Activated CD4-positive, alpha-beta T cell treated with anti-CD3 and anti-CD28 coated beads, Interleukin-2, amount 50 U/mL, for 24 hours (primary cell): Measurements from ENCODE around the gene SCD5.
"Not testable (repeated sequence)": the region's sequence is repeated elsewhere in the genome, so short reads cannot be mapped to it uniquely, and the experiment has no call there.

Experiments
- DNase-seq, 2 donors: peaks; one replicate each; pipeline ENCODE4 v3.0.0-alpha.2; 2020; ENCODE audit warnings: low read depth in 1 of 2, low spot score in 1 of 2

SCD5 gene

DNA sequence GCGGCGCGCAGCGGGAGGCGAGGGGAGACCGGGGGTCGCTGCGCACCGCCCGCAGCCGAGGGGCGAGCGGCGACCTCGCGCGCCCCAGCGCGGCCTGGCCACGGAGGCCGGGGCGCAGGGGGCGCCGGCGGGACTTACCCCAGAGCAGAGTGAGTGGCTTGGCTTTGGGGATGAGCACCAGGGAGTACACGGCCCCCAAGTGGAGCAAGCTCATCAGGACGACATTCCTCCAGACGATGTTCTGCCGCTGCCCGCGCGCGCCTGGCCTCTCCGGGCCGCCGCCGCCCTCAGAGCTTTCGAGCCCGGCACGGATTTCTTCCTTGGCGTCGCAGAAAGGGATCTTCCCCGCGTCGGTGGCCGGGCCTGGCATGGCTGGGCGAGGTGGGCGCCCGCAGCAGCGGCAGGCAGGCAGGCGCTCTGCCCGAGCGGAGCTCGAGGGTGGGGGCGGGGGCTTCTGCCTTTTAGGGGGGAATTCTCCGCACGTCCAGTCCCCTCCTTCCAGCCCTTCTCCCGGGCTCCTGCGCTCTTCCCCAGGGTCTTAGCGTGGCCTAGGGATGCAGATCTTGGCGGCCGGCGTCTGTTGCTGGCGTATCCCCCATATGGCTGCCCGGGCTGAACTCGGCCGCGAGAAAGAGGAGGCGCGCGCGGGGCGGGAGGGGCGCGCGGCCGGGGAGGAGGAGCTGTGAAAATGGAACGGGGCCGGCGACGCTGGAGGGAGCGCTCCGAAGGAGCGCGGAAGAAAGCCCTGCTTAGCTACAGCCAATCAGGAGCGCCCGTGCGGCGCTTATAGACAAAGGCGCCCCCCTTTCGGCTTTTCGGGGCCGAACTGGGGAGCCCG is at the start of gene SCD5:
Gene SCD5, minus strand, starts transcription at position 629 of the 838 bp plus-strand sequence. Its CDS starts 259 bp downstream, at position 370.
- DNase-seq: peak in 1 of 2 donors; percentile 29

DNA sequence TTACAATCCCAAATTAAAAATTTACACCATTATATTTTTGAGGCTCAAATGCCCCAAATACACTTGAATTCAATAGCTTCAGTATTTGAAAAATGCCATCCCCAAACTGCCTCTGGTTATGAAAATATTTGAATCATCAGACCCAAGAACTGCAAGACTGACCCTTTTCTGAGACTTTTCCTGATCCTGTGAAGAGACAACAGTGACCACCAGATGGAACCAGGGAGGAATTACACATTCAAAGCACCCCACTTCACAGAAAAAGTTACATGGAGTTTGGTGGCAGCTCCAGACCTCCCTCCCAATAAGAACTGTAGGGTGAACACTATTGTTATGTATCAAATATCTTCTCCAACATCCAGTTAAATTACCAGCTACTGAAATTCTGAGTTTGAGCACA is 44.0 kb upstream of the SCD5 start:
- no peak for DNase-seq

DNA sequence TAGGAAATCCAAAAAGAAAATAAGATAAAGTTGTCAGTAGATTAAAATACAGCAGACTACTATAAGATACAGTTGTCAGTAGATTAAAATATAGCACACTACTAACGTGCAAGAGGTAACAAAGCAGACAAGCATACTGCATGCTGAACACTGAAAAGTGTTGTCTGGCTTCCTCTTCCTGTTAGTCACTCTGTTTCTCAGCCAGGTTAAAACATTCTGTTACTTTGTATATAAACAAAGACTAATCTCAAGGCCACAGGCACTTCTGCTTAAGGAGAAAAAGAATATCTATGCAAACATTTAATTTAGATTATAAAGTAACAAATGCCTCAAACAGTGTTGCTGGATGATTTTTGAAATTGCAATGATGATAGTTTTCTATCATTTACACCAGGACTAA is 41.0 kb upstream of the SCD5 start:
- no peak for DNase-seq

DNA sequence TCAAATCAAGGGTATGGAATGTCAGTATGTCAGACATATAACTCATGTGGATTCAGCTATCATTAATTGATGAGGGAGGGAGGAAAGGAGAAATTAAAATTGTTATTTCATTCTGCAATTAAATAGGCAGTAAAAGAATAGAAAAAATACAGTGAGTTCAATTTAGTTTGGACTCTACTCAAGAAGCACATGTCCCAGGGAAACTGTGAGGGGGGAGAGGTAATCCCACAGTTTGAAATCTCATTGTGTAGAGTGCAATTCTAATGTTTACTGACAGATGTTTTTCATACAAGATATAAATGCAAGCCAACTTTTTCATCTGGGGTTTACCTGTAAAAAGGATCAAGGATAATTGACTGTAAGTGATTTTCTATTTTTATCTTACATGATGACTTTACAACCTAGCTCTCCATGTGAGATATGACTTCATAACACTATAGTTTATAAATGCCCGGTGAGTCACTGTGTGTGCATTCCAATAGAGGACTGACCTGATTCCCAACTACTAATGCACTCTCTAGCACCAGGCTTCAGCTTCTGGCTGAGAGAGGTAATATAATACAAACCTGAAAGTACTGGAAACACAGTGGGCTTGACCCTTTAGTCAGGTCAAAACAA is 35.2 kb upstream of the SCD5 start:
- no peak for DNase-seq

DNA sequence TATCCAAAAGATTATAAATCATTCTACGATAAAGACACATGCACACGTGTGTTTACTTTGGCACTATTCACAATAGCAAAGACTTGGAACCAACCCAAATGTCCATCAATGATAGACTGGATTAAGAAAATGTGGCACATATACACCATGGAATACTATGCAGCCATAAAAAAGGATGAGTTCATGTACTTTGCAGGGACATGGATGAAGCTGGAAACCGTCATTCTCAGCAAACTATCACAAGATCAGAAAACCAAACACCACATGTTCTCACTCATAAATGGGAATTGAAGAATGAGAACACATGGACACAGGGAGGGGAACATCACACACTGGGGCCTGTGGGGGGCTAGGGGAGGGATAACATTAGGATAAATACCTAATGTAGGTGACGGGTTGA is 34.5 kb upstream of the SCD5 start:
- not testable (repeated sequence) for DNase-seq

DNA sequence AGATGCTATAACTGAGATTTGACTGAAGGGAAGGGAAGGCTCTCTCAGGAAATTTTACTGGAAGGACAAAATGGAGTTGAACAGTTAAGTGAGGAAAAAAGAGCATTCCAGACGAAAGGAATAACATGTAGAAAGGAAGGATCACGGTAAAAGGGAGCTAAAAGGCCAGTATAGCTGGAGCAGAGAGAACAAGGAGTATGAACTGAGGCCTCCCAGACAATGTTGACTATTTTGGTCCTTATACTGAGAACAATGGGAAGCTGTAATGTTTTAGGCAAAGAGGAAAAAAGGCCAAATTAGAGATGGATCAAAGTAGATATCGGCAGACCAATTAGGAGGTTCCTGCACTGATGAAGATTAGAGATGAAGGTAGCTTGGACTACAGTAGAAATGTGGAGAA is 26.8 kb upstream of the SCD5 start:
- DNase-seq: no peak

DNA sequence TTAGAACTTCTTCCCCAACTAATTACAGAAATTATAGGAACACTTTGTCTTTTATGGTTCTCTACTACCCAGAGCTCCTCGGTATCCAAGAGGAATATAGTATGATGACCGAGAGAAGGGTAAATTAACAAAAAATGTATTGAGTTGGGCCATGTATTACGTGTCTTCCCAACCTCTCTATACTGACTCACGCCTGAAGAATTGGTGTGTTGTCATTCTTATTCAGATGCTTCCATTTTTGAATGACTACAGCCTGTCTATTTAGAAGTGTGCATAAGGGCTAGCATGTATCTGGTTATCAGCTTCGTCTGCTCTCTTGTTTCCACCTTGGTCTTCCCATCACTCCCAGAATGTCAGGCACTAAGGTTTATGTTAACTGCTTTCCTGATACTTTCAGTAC is 24.5 kb upstream of the SCD5 start:
- DNase-seq: no peak

DNA sequence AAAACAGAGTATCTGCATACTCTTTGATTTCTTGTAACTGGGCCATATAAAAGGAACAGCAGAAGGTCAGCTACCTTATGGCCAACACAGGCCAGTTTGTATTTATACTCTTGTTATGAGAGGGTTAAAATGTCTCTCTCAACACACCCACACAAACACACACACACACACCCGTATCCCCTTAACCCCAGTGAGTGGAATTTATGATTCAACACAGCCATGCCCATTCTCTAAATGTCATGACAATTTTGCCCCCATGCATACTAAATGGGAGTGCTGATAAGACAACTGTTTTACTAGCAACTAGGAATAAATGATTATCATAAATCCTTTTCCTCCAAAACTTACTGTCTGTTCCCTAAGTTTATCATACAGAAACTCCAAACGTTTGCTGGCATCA is 22.1 kb upstream of the SCD5 start:
- DNase-seq: no peak

DNA sequence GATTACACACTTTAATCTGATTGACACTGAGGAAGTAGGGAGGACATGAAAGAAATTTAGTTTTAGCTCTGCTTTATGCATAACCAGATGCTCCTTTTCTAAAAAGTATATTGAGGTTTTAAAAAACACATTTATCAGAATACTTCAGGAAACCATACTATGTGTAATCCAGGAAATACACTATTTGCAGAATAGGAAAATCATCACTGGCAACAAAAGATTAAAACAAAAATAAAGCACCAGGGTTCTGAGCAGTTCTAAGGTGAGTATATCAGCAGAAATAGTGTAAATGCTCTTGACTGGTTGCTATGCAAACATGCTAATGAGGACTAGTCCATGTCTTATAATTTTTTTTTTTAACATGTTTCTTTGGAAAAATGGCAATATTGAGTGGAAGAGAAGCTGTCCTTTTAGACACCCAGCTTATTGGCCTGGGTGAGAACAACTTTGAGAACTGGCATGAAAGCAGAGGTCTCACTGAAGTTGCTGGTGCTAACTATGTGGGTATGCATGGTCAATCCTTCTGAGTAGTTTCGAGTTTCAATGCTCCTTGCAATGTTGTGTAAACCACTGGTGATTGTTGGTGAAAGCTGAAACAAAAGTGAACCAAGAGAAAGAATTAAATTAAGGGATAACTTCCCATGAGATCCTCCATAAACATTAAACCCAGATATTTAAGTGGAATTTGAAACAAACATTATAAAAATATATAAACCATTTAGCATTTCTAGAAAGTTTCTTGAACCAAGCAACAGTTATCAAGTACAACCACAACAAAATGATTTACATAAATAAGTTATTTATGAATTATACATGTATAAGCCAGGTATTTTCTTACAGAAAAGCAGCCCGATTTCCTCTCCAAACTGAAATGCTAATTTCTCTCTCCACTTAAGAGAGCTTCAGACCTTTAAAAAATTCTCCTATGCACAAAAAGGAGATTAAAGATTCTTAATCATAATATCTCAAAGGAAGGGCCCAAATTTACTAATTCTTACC is 20.4 kb upstream of the SCD5 start:
- DNase-seq: no peak

DNA sequence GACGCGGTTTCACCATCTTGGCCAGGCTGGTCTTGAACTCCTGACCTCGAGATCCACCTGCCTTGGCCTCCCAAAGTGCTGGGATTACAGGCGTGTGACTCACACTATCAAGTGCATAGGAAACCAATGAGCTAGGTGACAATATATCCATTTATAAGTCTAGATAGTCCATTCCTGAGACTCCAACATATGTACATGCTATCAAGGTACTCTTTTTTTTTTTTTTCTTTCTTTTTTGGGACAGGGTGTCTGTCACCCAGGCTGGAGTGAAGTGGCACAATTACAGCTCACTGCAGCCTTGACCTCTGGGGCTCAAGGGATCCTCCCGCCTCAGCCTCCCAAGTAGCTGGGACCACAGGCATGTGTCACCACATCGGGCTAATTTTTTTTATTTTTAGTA is 18.3 kb upstream of the SCD5 start:
- not testable (repeated sequence) for DNase-seq

DNA sequence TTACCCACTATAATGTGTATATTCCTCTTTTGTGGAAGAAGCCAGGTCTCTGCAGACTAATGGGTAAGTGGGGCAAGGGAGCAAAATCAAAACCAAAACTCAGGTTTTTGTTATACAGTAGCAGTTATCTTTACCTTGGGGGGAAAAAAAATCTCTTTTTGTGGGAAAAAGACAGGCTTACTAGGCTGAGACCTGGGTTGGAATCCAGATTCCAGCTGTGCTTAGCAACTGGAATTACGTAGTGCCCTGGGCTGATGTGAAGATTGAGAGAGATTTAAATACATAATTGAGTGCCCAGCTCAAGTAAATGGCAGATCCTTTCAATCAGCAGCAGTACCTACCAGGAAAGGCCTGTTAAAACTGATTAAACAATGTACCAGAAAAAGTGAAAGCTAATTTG is 15.4 kb upstream of the SCD5 start:
- DNase-seq: no peak

DNA sequence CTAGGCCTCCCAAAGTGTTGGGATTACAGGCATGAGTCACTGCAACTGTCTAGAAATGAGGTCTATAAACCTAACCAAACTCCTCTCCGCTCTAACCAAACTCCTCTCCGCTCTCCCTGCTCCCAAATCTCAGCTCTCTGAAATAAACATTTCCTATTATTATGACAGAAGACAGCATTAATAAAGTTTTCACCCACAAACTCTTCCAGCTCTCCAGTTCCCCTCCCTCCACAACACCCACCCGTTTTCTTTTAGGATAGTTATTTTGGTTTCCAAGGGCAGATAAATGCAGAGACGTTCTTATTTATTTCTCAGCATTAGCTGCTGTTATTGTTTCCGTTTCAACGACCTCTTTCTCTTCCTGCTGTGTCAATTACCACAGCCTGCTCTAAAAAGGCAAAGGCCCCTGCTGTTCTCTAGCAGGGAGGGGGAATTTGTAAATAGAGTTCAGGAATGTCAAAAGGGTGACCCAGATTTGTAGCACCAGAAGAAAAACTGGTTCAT is 13.3 kb upstream of the SCD5 start:
- no peak for DNase-seq

DNA sequence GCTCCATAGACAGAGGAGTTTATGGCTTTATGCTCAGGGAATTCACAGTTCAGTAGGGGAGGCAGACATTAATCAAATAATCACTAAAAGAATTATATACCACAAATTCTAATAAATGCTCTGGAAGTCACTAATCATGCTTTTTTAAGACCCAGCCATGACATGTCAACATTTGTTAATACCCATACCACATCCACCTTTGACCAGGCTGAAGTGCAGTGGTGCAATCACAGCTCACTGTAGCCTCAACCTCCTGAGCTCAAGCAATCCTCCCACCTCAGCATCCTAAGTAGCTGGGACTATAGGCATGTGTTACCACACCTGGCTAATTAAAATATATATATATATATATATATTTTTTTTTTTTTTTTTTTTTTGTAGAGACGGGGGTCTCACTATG is 12.8 kb upstream of the SCD5 start:
- DNase-seq: no peak

DNA sequence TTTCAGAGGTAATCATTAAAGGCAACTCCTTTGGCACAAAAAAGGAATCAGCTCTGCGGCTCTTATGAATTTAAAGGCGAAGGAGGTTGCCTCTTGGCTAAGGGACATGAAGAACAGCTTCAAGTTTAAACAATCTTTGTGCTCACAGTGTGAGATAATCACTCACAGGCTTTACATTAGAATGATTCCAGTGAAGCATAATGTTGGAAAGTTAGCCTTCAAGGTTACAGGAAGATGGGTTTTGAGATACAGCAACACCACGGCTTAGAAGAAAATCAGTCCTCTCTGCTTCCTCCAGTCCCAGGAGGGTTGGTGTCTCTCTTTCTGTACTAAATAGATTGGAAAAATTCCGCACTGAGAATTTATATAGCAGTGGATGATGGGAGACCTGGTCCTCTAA is 11.6 kb upstream of the SCD5 start:
- DNase-seq: no peak

DNA sequence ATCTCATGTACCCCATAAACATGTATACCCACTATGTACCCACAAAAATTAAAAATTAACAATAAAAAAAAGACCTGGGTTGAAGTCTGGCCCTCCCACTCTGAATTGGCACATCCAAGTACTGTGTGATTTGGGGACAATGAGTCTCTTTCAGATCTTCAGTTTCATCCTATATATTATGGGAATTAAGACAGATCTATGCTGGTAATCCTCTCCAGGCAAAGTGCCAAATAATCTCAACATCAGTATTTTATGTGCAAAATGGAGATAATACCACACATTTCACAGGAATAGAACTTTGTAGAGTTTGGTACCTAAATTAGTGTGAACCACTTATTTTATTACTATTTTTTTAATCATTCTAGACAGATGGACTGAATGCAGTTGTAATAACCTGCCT is 11.0 kb upstream of the SCD5 start:
- DNase-seq: no peak

DNA sequence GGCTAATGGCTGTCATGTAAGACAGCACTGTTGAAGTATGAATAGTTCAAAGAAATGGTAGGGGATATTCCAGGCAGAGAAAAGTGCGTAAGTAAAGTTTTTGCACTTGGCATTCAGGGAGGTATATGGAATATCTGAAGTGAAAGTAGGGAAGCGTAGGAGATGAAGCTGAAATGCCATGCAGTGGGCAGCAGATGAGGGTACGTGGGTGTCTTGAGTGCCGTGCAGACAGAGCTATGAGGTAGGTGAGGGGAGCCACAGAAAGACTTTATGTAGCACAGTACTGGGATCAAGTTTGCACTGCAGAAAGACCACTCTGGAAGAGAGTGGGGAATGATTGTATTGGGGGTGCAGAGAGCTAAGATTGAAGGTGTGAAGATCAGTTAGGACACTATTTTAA is 5.2 kb upstream of the SCD5 start:
- no peak for DNase-seq

DNA sequence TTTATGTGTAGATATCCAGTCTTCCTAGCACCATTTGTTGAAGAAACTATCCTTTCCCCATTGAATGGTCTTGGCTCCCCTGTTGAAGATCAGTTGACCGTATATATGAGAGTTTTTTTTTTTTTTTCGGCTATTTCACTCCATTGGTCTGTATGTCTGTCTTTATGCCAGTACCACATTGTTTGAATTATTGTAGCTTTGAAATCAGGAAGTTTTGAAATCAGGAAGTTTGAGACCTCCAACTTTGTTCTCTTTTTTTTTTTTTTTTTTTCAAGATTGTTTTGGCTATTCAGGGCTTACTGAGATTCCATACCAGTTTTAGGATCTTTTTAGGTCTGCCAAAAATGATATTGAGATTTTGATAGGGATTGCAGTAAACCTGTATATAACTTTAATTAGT is 4.3 kb upstream of the SCD5 start:
- DNase-seq: no peak

DNA sequence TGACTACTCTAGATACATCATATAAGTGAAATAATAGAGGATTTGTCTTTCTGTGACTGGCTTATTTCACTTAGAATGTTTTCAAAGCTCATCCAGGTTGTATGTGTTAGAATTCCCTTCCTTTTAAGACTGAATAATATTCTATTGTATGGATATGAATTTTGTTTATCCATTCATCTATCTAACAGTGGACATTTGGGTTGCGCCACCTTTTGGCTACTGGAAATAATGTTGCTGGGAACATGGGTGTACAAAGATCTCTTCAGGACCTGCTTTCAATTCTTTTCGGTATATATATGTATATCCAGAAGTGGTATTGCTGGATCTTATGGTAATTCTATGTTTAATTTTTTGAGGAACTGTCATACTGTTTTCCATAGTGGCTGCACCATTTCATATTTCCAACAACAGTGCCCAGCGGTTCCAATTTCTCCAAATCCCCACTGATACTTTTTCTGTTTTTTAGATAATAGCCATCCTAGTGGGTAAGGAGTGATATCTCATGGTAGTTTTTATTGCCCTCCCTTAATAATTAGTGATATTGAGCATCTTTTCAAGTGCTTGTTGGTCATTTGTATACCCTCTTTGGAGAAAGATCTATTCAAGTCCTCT is 3.4 kb upstream of the SCD5 start:
- DNase-seq: no peak

DNA sequence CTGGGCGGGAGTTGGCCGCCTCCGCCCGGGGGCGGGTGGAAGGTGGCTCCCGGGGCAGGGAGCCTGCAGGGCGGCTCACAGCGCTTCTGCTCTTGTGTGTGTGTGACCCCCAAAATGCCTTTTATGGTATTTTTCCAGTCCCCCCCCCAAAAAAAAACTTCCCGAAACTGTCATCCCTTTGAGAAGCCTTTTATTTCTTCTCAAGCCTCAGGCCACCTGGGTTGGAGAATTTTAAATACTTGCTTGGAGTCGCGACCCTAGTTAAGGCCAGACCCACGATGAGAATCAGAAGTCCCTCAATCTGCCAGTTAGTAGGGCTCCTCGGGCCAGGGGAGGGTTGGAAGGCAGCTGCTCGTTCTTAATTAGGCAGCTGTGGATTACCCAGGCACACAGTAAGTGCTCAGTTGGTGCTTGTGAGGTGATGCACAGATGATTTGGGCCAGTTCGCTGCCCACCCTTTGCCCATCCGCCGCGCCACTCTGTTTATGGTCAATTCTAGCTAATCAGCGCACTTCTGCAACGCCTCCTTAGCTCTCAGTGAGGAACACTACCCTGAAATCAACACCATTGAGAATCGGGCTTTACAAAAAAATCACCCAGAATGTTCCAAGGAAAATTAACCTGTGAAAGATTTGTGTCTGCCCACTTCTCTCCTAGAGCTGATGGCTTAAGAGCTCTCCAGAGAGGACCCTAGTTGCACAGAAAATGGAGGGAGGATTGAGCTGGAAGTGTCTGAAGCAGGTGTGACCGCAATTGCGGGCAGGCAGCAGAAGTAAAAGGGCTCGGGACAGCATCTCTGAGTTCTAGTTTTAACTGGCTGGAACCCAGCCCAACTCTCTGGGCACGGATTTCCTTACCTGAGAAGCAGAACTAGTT is 648 bp upstream of the SCD5 start:
- no peak for DNase-seq
